Medulla oblongata (tissue), 1 donor: Measurements from ENCODE around the gene PLEKHA7.
"Not testable (repeated sequence)": the region's sequence is repeated elsewhere in the genome, so short reads cannot be mapped to it uniquely, and the experiment has no call there.

Experiments used
- DNase-seq: peaks from one replicate; pipeline ENCODE4 v3.0.0-alpha.2; 2015; ENCODE audit errors: extremely low spot score

The PLEKHA7 gene

GRCh38 chr11:16880184-16880801 is 133.9 kb downstream of the PLEKHA7 start:
- DNase-seq: no peak

GRCh38 chr11:16879690-16880089 is 134.5 kb downstream of the PLEKHA7 start:
- DNase-seq: no peak

GRCh38 chr11:16876837-16877236 is 137.4 kb downstream of the PLEKHA7 start:
- no peak for DNase-seq

- DNase-seq: no peak
Observed at GRCh38 chr11:16876053-16876752, 138.0 kb downstream of the PLEKHA7 start.

- no peak for DNase-seq
Observed at GRCh38 chr11:16874275-16874975, 139.8 kb downstream of the PLEKHA7 start.

GRCh38 chr11:16873289-16873688 is 140.9 kb downstream of the PLEKHA7 start:
- no peak for DNase-seq

GRCh38 chr11:16871368-16871767 is 142.8 kb downstream of the PLEKHA7 start:
- DNase-seq: no peak

- no peak for DNase-seq
Observed at GRCh38 chr11:16867097-16867496, 147.1 kb downstream of the PLEKHA7 start.

- not testable (repeated sequence) for DNase-seq
Observed at GRCh38 chr11:16864428-16864827, 149.8 kb downstream of the PLEKHA7 start.

GRCh38 chr11:16863389-16863788 is 150.8 kb downstream of the PLEKHA7 start:
- no peak for DNase-seq

GRCh38 chr11:16862726-16863125 is 151.5 kb downstream of the PLEKHA7 start:
- no peak for DNase-seq

GRCh38 chr11:16861862-16862261 is 152.4 kb downstream of the PLEKHA7 start:
- no peak for DNase-seq

GRCh38 chr11:16860617-16861016 is 153.6 kb downstream of the PLEKHA7 start:
- DNase-seq: peak; percentile 31

- DNase-seq: no peak
Observed at GRCh38 chr11:16859651-16860050, 154.6 kb downstream of the PLEKHA7 start.

- DNase-seq: no peak
Observed at GRCh38 chr11:16857186-16857585, 157.0 kb downstream of the PLEKHA7 start.

- no peak for DNase-seq
Observed at GRCh38 chr11:16856022-16856471, 158.2 kb downstream of the PLEKHA7 start.

- DNase-seq: no peak
Observed at GRCh38 chr11:16854979-16855378, 159.2 kb downstream of the PLEKHA7 start.

- DNase-seq: no peak
Observed at GRCh38 chr11:16853859-16854258, 160.4 kb downstream of the PLEKHA7 start.

- DNase-seq: no peak
Observed at GRCh38 chr11:16853266-16853665, 160.9 kb downstream of the PLEKHA7 start.

- no peak for DNase-seq
Observed at GRCh38 chr11:16846305-16846704, 167.9 kb downstream of the PLEKHA7 start.

- DNase-seq: no peak
Observed at GRCh38 chr11:16844268-16844771, 169.9 kb downstream of the PLEKHA7 start.

GRCh38 chr11:16843294-16843693 is 170.9 kb downstream of the PLEKHA7 start:
- no peak for DNase-seq

GRCh38 chr11:16841984-16842383 is 172.2 kb downstream of the PLEKHA7 start:
- no peak for DNase-seq
